ENCODE measurements around the gene HOXB9. TPM values are rescaled to one million over a fixed set of nuclear protein-coding genes. Genes with fewer than 3 reads are reported as not detected.

Gene HOXB9
- total and polyA plus RNA-seq, 11 donors = not detected

DNA sequence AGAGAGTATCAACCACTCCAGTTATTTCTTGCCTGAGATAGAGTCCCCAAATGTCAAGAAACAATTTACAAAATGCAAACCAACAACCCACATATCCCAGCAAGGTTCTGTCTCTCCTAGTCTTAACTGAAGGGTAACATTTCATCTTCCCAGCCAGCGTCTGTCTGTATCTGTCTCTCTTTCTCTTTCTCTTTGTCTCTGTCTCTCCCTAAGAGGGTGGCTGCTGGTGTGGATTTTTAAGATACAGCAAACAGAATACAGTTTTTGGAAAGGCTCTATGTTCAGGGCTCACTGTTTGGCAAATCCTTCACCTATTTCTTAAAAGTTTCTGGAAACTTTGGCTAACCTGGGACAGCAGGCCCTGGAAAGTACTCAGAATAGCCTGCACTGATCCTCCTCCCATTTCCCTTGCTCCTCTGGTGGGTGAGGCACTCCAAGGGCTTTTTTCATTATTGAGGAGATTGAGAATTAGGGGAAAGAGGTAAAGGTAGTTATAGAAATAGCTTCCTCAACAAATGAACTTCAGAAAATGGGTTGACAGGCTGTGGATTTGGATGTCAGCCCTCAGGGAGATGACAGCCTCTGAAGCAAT, 54.2 kb downstream of the HOXB9 start:
- ATAC-seq (no peak), DNase-seq (no peak)
- Histone ChIP-seq H3K27me3 (peaks cover 22 to 100% (median 96%) of the 10 kb centered on the region in 9 donors), H3K27ac (peak overlapping the region in 1 of 12 donors; percentile 97), H3K9me3 (no peaks in the 10 kb centered on the region), H3K4me1 (peaks cover 0 to 27% (median 0%) of the 10 kb centered on the region in 12 donors), H3K4me3 (no peak overlapping the region), H3K36me3 (no peaks in the 10 kb centered on the region)
- WGBS, 4 donors = 61 to 86% (median 73%) methylated on average over 1 of the region's 1 CpG
- TF ChIP-seq, protein P1, sequence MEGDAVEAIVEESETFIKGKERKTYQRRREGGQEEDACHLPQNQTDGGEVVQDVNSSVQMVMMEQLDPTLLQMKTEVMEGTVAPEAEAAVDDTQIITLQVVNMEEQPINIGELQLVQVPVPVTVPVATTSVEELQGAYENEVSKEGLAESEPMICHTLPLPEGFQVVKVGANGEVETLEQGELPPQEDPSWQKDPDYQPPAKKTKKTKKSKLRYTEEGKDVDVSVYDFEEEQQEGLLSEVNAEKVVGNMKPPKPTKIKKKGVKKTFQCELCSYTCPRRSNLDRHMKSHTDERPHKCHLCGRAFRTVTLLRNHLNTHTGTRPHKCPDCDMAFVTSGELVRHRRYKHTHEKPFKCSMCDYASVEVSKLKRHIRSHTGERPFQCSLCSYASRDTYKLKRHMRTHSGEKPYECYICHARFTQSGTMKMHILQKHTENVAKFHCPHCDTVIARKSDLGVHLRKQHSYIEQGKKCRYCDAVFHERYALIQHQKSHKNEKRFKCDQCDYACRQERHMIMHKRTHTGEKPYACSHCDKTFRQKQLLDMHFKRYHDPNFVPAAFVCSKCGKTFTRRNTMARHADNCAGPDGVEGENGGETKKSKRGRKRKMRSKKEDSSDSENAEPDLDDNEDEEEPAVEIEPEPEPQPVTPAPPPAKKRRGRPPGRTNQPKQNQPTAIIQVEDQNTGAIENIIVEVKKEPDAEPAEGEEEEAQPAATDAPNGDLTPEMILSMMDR (IDR thresholded peaks at IDR 0.05) = no peak
- TF ChIP-seq POLR2A (IDR thresholded peaks at IDR 0.05) = no peak
- intact Hi-C loops (cut with DNase I) = no loop called here

MicroRNAs encoded within 50 kb of the gene (microRNA counts, 767-probe panel; counts per million panel counts)
- 2,971 to 3,165 counts per million in 2 donors for microRNA hsa-miR-10a-5p

Small RNA genes lying within 50 kb of the gene (microRNA-seq; reads per million reads assigned to microRNA genes)
- 0 to 0.19 (median 0) reads per million in 4 donors for gene MIR196A1

Other genes starting within 250 kb of the HOXB9 start
- gene SKAP1, start 196.1 kb downstream of the HOXB9 start, total RNA-seq = 1 to 10 TPM in 2 of 9 donors, under 1 TPM in 1, not detected in 6; 0.31 to 5.3 (median 1.2) TPM
- gene SKAP1, start 196.1 kb downstream of the HOXB9 start, polyA plus RNA-seq = under 1 TPM; 0.25 to 0.38 TPM
- gene HOXB1, start 95.3 kb downstream of the HOXB9 start, total RNA-seq = not detected
- gene HOXB1, start 95.3 kb downstream of the HOXB9 start, polyA plus RNA-seq = not detected
- gene HOXB2, start 81.2 kb downstream of the HOXB9 start, total RNA-seq = 1 to 10 TPM in 8 of 9 donors, under 1 TPM in 1; 0.81 to 6.9 (median 3.2) TPM
- gene HOXB2, start 81.2 kb downstream of the HOXB9 start, polyA plus RNA-seq = 1 to 10 TPM; 2.0 to 3.0 TPM
- 1 to 10 TPM in 2 of 9 donors, under 1 TPM in 6, not detected in 1; 0.27 to 2.8 (median 0.66) TPM for gene HOXB4, start 48.0 kb downstream of the HOXB9 start, total RNA-seq
- gene HOXB4, start 48.0 kb downstream of the HOXB9 start, polyA plus RNA-seq = under 1 TPM; 0.29 to 0.30 TPM
- gene HOXB3, start 36.1 kb downstream of the HOXB9 start, total RNA-seq = 1 to 10 TPM in 7 of 9 donors, under 1 TPM in 2; 0.11 to 5.5 (median 2.0) TPM
- gene HOXB3, start 36.1 kb downstream of the HOXB9 start, polyA plus RNA-seq = 1 to 10 TPM in 1 of 2 donors, under 1 TPM in 1; 0.61 to 2.0 TPM
- 1 to 10 TPM in 1 of 9 donors, under 1 TPM in 2, not detected in 6; 0.17 to 1.0 (median 0.35) TPM for gene HOXB5, start 32.6 kb downstream of the HOXB9 start, total RNA-seq
- gene HOXB5, start 32.6 kb downstream of the HOXB9 start, polyA plus RNA-seq = under 1 TPM; 0.04 to 0.08 TPM
- 1 to 10 TPM in 2 of 9 donors, under 1 TPM in 6, not detected in 1; 0.30 to 2.0 (median 0.62) TPM for gene HOXB6, start 21.4 kb downstream of the HOXB9 start, total RNA-seq
- under 1 TPM; 0.38 to 0.57 TPM for gene HOXB6, start 21.4 kb downstream of the HOXB9 start, polyA plus RNA-seq
- under 1 TPM in 4 of 9 donors, not detected in 5; 0.25 to 0.88 (median 0.55) TPM for gene HOXB7, start 15.3 kb downstream of the HOXB9 start, total RNA-seq
- gene HOXB7, start 15.3 kb downstream of the HOXB9 start, polyA plus RNA-seq = under 1 TPM; 0.12 to 0.46 TPM
- gene HOXB8, start 11.1 kb downstream of the HOXB9 start, total RNA-seq = not detected
- gene HOXB8, start 11.1 kb downstream of the HOXB9 start, polyA plus RNA-seq = not detected
- not detected for gene PRAC1, start 96.2 kb upstream of the HOXB9 start, total RNA-seq
- gene PRAC1, start 96.2 kb upstream of the HOXB9 start, polyA plus RNA-seq = not detected
- not detected for gene PRAC2, start 96.8 kb upstream of the HOXB9 start, total RNA-seq
- not detected for gene PRAC2, start 96.8 kb upstream of the HOXB9 start, polyA plus RNA-seq
- not detected for gene HOXB13, start 102.4 kb upstream of the HOXB9 start, total RNA-seq
- gene HOXB13, start 102.4 kb upstream of the HOXB9 start, polyA plus RNA-seq = not detected
- under 1 TPM in 1 of 9 donors, not detected in 8; 0.55 TPM for gene TTLL6, start 190.9 kb upstream of the HOXB9 start, total RNA-seq
- under 1 TPM; 0.07 to 0.15 TPM for gene TTLL6, start 190.9 kb upstream of the HOXB9 start, polyA plus RNA-seq
- 100 to 1,000 TPM; 174 to 322 (median 272) TPM for gene CALCOCO2, start 204.7 kb upstream of the HOXB9 start, total RNA-seq
- gene CALCOCO2, start 204.7 kb upstream of the HOXB9 start, polyA plus RNA-seq = 100 to 1,000 TPM; 102 to 122 TPM